HG03103 (cell line): ENCODE data around the gene OR10A5.
"Not testable (repeated sequence)": the region's sequence is repeated elsewhere in the genome, so short reads cannot be mapped to it uniquely, and the experiment has no call there.

Source experiments
- ATAC-seq: cut with Tn5 transposase; IDR thresholded peaks from one replicate; pipeline ENCODE4 v1.9.1; 2021; ENCODE audit warnings: low read depth; ENCODE audit not compliant: unreplicated experiment

Gene OR10A5

DNA sequence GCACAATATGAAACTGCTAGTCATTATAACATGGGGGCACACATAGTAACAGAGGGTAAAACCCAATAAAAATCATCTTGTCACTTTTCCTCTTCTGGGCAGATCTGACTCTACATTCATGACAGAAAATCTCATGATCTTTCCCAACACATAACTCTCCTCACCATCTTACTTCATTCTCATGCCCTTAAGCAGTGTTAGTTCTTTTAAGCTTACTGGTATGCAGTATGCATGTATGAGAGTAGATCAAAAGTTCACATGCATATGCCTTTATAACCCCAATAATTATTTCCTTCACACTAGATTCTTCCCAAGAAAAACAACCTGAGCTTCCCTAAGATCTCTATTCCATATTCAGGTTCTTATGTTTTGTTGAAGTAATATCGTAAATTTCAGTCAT is 25.8 kb downstream of the OR10A5 start:
- ATAC-seq, result no peak

- no peak for ATAC-seq
Observed at GRCh38 chr11:6875761-6876160, 30.3 kb downstream of the OR10A5 start.

DNA sequence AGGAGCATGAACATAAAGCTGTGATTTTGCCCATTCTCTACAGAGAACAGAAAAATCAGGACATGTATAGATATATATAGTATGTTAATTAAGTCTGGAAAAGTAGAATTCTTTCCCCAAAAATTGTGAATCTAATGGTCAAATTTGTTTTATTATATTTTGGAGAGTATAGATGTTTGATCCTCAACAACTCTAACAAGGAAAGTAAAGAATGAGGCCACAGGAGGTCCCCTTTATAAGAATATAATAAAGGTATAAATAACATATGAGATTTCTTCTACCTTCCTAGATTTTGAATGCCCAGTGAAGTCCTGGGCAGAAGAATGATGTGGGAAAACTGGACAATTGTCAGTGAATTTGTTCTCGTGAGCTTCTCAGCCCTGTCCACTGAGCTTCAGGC is 30.8 kb downstream of the OR10A5 start, which contains the start of gene OR10A4:
OR10A4 (plus strand) TSS at position 301 of the 400 bp plus-strand sequence; CDS start at position 324, 23 bp downstream.
- no peak for ATAC-seq

DNA sequence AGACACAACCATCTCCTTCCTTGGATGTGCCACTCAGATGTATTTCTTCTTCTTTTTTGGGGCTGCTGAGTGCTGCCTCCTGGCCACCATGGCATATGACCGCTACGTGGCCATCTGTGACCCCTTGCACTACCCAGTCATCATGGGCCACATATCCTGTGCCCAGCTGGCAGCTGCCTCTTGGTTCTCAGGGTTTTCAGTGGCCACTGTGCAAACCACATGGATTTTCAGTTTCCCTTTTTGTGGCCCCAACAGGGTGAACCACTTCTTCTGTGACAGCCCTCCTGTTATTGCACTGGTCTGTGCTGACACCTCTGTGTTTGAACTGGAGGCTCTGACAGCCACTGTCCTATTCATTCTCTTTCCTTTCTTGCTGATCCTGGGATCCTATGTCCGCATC is 31.4 kb downstream of the OR10A5 start:
- ATAC-seq, result no peak

GRCh38 chr11:6882751-6883150 is 37.3 kb downstream of the OR10A5 start:
- no peak for ATAC-seq

- ATAC-seq, result not testable (repeated sequence)
Observed at GRCh38 chr11:6887711-6888110, 42.2 kb downstream of the OR10A5 start.

GRCh38 chr11:6888830-6889229 is 43.3 kb downstream of the OR10A5 start:
- ATAC-seq, result no peak

- no peak for ATAC-seq
Observed at GRCh38 chr11:6889835-6890234, 44.4 kb downstream of the OR10A5 start.

DNA sequence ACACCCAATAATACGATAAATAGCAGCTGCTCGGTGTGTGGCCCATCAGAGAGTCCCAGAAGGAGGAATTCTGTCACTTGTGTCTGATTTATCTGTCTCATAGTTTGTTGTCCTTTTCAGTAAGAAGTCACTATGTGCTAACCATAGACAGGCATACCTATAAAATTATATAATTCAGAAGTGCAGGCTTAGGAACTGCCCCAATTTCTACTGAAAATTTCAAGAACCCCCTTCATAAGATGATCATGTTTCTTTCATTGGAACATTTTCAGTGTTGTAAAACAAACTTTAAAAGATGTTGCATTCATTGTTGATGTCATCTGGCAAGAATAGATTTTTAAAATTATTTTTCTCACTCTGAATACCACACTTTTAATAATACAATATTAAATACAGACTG is 46.9 kb downstream of the OR10A5 start, which contains the start of gene OR2D2:
OR2D2 (minus strand) TSS at position 101 of the 400 bp plus-strand sequence; CDS start at position 101, 0 bp downstream.
- ATAC-seq, result no peak

- no peak for ATAC-seq
Observed at GRCh38 chr11:6894097-6894496, 48.6 kb downstream of the OR10A5 start.

GRCh38 chr11:6895010-6895409 is 49.5 kb downstream of the OR10A5 start:
- ATAC-seq, result peak; percentile 82
